ENCODE measurements around the gene RHBDD1.

The RHBDD1 gene

DNA sequence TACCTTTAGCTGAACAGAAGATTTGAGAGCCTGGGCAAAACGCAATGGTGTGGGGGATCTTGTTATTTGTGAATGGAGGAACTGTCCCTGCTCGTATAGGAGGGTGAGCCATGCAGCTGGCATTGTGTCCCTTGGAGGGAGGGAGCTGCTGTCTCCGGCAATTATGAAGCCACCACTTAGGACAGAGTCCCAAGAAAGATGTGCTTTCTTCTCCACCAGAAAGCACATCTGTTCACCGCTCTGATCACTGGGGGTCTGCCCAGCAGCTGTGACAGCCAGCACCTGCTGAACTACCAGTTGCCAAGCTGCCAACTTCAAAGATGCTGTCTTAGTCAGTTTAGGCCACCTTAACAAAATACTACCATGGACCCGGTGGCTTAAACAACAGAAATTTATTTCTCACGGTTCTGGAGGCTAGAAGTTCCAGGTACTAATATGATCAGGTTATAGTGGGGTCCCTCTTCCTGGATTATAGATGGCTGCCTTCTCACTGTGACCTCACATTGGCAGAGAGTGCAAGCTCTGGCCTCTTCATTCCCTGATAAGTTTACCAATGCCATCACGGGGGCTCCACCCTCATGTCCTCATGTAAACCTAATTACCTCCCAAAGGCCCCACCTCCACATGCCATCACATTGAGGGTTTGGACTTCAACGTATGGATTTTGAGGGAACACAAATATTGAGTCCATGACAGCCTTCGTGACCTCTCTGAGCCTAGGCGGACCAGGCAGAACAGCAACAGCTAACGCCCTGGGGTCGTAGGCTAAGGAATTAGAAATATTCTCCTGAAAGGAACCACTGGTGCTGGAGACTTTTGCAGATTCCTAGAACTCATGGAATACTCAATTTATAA lies 148.3 kb downstream of the RHBDD1 start:
- DNase-seq (ENCODE audit: low read depth in 2 of 2), result no peak

DNA sequence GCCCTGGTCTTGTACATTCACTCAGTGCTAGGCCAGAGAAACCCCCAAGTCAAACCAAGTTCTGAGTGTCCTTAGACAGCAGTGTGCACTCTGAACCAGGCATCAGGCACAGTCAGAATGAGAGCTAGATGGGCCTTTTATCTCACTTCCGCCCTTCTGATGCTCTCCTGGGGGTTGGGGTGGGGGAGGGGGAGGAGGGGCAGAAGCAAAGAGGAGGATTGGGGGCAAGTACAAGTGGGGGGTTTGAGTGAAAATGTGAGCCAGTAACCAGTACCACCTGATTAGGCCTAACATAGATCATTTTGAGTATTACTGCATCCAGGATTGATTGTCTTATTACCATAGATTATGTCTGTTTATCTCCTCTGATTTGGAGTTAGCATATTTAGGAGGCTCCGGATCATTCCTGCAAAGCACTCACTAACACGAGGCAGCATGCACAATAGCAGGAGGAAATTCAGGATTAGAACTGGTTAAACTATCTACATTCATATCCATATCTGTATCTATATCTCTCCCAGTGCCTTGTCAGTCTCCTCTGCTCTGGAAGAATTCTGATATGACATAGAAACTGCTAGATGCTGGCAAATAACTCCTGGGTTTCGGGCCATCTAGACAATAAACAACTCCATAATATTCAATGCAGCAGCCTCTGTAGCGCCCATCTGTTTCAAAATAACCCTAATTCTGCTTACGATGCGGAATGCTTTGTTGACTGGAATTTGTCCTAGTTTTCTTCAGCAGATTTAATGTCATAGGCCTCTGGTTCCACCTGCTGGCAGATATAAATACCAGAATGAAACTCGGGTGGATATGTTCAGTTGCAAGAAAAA lies 149.1 kb downstream of the RHBDD1 start:
- no peak for DNase-seq (ENCODE audit: low read depth in 2 of 2)

DNA sequence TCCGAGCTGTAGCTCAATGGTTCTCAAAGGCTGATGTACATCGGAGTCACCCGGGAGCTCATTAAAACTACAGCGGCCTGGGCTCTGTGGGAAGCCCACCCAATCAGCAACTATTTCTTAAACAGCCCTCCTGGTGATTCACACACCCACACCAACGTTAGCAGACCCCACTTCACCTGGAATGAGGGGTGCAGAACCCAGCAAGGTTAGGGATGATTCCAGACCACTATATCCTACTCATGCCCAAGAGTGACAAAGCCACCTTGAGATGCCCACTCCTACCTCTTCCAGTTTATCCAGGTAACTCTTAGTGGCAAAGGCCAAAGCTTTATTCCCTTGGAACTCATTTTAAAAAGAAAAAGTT lies 149.7 kb downstream of the RHBDD1 start:
- no peak for DNase-seq (ENCODE audit: low read depth in 2 of 2)

DNA sequence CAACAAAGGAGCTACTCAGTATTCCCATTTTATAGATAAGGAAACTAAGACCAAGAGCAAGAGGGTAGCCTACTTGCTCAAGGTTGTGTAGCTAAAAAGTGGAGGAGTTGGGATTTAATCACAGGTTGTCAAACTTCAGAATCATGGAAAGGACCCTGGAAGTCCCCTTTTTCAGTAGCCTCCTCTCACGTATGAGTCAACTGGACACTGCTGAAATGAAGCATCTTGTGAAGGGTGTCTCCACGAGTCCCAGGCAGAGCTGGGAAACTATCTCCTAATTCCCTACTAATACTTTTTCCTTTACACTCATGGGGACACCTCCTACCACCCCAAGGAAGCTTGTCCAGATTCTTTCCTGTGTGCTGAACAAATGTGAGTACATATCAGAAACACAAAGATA lies 155.8 kb downstream of the RHBDD1 start:
- DNase-seq (ENCODE audit: low read depth in 2 of 2), result no peak

DNA sequence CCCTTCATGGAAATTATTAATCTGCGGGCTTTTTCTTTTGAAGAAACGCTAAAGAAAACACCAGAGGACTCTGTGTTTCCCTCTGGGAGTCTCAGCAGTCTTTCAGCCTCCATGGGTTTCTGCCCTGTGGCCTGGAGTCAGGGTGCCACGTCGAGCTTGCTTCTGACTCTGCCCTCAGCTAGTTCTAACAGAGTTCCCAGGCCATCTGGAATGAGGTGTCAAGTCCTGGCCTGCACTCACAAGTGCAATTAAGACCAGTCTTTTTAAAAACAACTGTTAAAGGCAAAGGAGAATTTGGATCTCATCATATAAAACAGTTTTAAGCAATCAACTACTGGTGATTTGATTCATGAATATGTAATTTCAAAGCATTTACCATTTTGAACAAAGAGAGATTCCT lies 157.3 kb downstream of the RHBDD1 start:
- DNase-seq (ENCODE audit: low read depth in 2 of 2), result no peak

DNA sequence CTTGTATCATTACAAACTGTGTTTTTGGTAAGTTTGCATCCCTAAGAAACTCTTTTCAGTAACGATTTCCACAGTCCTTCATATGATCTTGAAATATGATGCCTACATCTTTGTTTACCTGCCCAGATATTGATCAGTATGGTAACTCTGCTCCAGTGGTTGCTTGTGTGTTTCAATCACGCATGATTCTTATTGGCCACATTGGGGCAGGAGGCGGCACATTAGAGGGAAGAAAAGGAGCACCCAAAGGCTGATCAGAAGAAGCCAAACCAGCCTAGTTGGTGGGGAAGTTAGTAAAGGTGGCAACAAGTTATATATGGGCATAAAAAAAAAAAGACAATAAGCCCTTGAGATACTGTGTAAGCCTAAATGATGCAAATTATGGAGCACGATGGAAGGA lies 158.9 kb downstream of the RHBDD1 start:
- DNase-seq (ENCODE audit: low read depth in 2 of 2), result no peak

DNA sequence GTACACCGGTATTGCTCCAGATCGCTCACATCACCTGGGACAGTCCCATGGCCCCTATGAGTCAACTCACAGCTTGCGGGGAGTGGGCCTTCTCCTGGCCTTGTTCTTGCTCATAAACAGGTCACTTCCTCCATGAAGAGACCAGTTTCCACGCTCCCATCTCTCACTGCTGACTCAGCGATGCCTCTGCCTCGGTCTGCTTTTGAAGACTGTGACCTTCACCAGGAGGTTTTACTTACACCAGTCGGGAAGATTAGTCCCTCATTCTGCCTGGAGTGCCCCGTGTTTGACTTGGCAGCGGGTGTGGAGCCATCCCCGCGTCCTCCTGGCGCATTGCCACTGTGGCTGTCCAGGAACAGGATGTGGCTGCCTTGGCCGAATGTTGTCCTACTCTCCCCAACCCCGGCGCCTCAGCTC lies 159.8 kb downstream of the RHBDD1 start:
- peak; percentile 16 to 31 for DNase-seq (ENCODE audit: low read depth in 2 of 2)

DNA sequence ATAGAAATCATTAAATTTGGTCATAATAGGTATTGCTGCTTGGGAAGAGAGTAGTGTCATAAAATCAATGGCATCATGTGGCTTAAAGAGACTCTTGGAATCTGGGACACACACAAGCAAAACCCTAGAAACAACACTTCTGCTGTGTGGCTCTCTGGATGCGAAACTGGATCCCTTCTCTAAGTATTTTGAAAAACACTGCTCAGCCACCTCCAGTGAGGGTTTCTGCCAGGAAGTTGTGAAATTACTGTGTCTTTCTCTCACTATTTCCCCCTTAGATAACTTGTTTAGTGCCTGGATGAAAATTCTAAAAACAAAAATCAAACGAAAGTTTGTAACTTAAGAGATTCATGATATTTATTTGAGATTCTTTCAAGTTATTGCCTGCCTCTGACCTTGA lies 163.8 kb downstream of the RHBDD1 start:
- DNase-seq (ENCODE audit: low read depth in 2 of 2), result no peak

DNA sequence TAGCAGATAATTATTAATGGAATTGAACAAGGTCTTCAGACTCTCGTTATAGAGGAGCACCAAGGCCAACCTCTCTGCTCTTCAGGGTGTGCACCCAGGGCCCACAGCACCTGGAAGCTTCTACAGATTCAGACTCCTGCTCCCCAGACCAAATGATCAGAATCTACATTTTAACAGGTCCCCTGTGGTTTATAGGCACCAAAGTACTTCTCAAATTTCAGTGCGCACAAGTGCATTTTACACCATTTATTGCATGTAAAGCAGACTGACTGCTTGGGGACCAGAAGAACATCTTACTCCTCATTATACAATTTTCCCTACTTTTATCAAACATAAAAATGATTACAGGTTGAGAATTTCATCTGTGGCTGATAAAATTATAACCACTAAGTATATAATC lies 164.3 kb downstream of the RHBDD1 start:
- DNase-seq (ENCODE audit: low read depth in 2 of 2), result no peak

DNA sequence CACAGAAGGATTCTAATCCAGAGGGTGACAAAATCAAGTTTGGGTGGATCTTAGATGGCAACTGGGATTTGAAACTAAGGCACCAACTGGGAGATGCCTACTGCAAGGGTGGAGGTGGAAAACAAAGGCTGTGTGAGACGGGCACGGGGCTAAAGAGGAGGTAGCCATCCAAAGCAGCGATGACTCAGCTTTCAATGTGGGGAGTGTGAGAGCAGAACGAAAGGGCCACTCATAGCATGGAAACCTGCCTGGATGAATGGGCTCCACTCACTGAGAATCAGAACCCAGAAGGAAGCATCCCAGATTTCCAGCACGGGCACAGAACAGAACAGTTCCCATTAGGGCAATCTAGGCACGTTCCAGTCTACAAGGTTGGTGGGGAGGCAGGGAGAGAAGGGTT lies 168.6 kb downstream of the RHBDD1 start:
- no peak for DNase-seq (ENCODE audit: low read depth in 2 of 2)

DNA sequence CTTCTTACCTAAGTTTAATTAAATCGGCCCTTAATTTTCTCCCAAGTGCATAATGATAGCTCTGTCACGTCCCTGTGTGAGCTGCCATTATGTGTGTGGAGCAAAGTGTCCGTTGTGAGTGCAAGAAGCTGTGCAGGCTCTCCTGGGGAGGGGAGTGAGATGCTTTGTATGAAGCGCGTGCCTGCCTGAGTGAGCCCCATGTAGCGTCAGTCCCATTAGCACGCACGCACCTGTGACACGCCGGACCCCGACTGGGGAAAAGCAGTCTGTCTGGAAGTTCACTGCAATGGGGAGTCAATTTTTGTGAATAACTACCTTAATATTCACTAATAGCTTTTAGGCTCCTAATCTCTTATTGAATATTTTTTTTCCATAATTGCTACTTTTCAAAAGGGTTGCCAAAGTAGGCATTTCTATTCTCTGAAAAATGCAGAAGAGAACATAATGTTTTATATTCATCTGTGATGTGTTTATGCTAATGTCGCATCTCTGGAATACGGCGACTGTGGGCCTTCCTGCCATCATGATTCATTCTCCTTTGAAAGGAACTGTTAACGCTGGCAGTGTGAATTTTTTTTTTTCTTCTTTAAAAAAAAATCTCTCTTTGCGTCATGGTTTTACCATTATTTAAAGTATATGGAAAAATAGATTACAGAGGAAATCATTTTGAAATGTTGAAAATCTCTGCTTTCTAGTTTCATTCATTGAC lies 170.5 kb downstream of the RHBDD1 start:
- no peak for DNase-seq (ENCODE audit: low read depth in 2 of 2)

DNA sequence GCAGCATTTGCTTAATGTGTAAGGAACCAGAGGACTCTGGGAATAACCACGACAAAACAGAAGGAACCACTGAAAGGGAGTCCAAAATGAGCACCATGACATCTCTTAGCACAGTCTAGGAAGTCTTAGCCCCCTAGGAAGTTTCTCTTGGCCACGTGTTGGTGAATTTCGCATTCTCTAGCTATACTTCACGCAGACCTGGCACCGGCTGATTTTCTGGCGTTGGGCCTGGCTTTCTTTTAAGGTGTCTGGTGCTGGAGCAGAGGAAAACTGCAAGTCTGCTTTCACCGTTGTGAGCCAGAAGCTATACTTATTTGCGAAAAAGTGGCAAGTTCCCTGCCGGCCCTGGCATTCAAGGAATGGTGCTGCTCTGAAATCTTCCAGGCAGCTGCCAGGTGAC lies 171.3 kb downstream of the RHBDD1 start:
- no peak for DNase-seq (ENCODE audit: low read depth in 2 of 2)

DNA sequence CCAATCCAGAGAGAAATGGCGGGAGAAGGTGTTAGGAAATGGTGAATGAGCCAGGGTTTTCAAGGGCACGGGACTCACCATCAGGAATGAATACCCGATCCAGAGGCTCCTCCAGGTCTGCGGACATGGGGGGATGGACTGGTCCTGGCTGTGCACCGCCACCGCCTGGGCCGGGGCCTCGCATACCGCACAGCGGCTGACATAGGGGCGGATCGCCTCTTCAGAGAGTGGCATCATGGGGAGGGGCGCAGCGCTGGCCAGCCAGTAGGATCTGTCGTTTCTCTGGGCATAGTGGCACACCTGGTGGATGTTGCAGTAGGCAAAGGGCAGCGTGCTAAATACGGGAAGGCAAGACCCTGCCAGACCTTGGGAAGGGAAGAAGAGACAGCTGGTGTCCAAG lies 172.1 kb downstream of the RHBDD1 start:
- no peak for DNase-seq (ENCODE audit: low read depth in 2 of 2)

DNA sequence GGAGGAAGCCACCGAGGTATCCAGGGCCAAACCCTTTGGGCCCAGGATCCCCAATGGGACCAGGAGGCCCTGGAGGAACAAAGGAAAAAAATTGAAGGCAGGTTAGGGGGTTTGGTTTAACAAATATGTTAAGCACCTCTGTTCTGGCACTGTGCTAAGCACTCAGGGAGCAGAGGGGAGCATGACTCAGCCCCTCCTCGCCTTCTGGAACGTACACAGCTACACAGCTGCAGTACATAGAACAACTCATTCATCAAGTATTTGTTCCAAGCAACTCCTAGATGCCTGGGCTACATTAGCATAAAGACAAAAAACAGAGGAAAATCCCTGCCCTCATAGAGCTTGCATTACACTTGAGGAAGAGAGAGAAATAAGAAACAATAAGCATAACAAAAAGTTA lies 174.6 kb downstream of the RHBDD1 start:
- DNase-seq (ENCODE audit: low read depth in 2 of 2), result no peak

DNA sequence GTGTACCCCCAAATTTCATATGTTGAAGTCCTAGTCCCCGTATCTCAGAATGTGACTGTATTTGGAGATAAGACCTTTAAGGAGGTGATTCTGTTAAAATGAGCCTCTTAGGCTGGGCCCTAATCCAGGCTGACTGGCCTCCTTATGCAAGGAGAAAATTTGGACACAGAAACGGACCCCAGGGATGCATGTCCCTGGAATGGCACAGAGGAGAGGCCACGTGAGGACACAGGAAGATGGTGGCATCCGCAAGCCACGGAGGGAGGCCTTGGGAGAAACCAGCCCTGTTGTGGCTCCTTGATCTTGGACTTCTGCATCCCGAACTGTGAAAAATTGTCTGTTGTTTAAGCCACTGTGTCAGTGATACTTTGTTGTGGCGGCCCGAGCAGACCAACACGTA lies 177.5 kb downstream of the RHBDD1 start:
- no peak for DNase-seq (ENCODE audit: low read depth in 2 of 2)

DNA sequence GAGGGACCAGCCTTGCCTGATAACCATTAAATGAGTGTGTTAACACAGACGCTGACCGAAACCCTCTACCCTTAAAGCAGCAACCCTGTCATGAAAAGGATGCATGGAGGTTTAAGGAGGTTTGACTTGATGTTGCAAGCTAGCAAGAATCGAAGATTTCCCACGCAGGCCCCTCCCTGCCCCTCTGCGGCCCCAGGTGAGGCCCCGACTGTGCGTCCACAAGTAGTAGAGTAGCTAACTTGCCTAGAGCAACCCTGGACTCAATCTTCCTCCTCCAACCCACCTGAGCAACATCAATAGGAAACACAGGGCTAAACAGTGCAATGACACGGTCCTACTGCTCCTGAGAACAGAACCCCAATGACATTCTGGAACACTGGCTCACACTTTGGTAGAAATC lies 178.0 kb downstream of the RHBDD1 start:
- no peak for DNase-seq (ENCODE audit: low read depth in 2 of 2)

DNA sequence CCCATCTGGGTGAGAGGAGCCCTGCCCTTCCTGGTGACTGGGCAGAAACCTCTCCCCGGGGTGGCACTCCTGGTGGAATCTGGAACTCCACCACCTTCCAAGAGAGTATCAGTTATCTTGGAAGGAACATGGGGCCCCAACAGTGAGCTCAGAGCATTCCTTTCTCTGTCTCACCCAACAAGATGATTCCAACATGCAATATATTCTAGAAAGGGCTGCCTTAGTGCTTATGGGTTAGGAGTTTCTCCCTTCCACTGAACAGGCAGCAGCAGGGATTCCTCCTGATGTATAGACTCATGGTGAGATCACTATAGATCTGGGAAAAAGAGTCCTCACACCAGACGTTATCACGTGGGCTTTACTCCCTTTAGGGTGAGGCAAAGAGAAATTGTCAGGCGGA lies 181.0 kb downstream of the RHBDD1 start:
- DNase-seq (ENCODE audit: low read depth in 2 of 2), result no peak

DNA sequence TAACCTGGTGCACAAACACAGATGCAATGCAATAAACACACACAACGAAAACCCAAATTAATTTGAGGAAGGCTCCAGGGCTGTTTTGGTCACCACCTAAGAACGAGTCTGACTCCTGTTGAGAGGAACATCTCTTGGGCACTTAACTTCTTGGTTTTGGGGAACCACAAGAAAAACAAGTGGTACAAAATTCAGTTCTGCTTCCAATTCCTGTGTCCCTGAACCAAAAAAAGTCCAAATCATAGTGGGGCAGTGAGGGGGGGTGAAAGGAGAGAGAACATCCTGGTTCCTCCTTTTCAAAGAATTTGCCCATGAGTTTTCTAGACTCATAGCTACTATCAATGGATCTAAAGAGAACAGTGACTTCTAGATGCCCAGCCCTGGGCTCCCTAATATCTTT lies 184.6 kb downstream of the RHBDD1 start:
- DNase-seq (ENCODE audit: low read depth in 2 of 2), result no peak

DNA sequence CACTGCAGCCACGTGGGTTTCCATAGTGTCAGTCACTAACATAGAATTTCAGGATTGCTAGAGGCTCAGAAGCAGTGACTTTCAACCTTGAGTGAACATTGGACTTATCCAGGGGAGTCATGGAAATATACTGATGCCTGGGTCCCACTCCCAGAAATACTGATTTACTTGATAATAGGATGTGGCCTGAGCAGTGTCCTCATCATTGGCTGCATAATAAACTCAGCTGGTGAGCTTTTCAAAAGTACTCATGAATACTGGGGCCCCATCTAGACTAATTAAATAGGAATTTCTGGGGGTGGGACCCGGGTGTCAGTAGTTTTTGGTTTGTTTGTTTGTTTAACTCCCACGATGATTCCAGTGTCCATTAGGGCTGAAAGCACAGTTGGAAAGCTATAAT lies 186.8 kb downstream of the RHBDD1 start:
- DNase-seq (ENCODE audit: low read depth in 2 of 2), result no peak

DNA sequence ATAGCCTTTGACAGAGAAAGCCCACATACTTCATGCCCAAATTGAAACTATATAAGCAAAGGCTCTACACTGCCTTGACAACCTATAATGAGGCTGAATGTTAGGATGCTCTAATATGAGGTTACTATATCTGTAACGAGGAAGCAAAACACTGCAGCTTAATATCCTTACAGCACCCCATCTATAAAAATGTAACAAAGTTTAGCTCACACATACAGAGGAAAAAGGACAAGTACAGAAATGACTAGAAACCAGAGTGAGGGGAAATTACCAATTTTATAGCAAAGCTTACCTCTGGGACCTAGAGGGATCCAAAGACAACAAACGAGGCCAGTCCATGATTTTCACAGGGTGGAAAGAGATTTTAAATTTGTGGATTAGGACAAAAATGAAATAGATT lies 189.7 kb downstream of the RHBDD1 start:
- no peak for DNase-seq (ENCODE audit: low read depth in 2 of 2)

DNA sequence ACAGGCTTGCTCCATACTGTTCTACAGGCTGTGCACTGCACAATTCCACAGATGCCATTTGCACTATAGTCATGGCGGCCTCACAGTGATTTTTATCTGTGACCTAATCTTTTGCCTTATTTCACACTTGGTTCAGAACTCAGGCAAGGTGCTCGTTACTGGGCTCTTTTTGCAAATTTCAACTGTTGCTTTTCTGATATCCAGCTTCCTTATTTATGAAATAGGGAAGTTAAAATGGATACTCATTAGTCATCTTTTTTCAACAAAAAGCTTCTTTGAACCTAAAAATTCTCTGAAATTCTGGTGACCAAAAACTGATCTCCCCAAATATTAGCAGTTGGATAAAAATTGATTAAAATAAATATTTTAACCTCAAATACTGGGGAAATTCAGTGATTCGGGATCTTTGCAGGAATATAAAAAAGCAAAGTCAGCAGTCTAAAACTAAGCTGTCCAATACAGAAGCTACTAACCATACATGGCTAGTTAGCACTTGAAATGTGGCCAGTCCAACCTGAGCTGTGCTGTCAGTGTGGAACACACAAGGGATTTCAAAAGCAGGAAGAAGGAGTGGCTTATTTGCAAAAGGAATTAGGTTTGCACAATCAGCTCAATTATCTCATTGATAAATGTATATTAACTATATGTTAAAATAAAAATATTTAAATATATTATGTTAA lies 193.7 kb downstream of the RHBDD1 start:
- DNase-seq (ENCODE audit: low read depth in 2 of 2), result no peak

DNA sequence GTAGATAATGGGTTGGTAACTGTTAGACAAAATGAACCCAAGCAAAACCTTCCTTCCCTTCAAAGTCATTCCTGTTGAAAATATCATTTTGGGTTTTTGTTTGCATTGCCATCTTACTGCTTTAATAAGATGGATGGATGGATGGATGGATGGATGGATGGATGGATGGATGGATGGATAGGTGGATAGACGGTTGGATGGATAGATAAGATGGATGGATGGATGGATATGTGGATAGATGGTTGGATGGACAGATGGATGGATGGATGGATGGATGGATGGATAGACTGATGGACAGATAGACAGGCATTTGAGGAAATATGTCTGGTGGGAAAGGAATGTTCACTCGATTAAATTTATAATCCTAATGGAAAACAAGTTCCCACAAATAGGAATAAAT lies 194.9 kb downstream of the RHBDD1 start:
- DNase-seq (ENCODE audit: low read depth in 2 of 2), result no peak

Data from stimulated activated CD8-positive, alpha-beta memory T cell treated with anti-CD3 and anti-CD28 coated beads, Interleukin-2, amount 100 ng/mL, for 48 hours (primary cell).